Measurements from ENCODE around the gene C19orf12. TPM values are rescaled to one million over a fixed set of nuclear protein-coding genes. Genes with fewer than 3 reads are reported as not detected.

Gene C19orf12
- total and polyA plus RNA-seq, 2 donors (not counting 3 experiments of a cell fraction or from before 2014, with no cell fraction given) = 20.4 to 22.9 TPM

DNA sequence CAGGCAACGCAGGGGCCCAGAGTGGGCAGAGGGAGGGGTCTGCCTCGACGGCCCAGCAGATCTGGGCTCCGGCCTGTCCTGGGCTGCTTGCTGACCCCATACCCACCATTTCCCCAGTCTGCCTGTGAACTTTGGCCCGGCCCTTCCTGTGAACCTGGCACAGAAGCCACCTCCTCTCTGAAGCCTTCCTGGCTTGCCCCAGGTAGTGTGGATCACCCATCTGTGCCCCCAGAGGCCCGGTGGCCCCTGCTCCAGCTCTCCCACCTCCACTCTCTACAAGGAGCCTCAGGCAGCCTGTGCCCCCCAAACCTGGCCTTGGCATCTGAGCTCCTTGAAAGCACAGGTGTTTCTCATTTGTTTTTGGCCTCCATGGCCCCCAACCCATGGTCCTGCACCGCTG, 34.1 kb downstream of the C19orf12 start:
- no peak overlapping the region for H3K4me3 ChIP-seq (replicated peaks in 1 of 3; ENCODE audit: insufficient read depth in 1 of 3, low read depth in 1 of 3, low read length in 3 of 3)
- BruUV-seq (replicated peaks) = no TSS peak
- no peaks in the 10 kb centered on the region for H3K27me3 ChIP-seq (ENCODE audit: control insufficient read depth in 2 of 2, insufficient read depth in 2 of 2, low read length in 2 of 2)
- no peaks in the 10 kb centered on the region for H3K9me3 ChIP-seq (replicated peaks; ENCODE audit: control insufficient read depth, insufficient read depth, low read length)
- H2AFZ ChIP-seq (ENCODE audit: low read depth, low read length) = no peak overlapping the region
- CTCF ChIA-PET = interaction anchor here (1.3 to 2.0 kb wide), 3 partner anchors 36 to 71 kb away, joined by 4 to 9 read pairs (median 5); no protein-coding TSS in a partner anchor
- H4K20me1 ChIP-seq (replicated peaks; ENCODE audit: control insufficient read depth, extremely low read depth, insufficient read depth, low read length) = no peaks in the 10 kb centered on the region
- peaks cover 6% of the 10 kb centered on the region for H3K4me1 ChIP-seq (ENCODE audit: control insufficient read depth, extremely low read depth, insufficient read depth, low read length)
- POLR2A ChIA-PET = no interaction called here
- H3K36me3 ChIP-seq (ENCODE audit: control insufficient read depth in 2 of 2, extremely low read depth in 1 of 2, insufficient read depth in 2 of 2, low read length in 2 of 2) = peaks cover 0 to under 1% of the 10 kb centered on the region in 2 experiments
- dilution Hi-C loops (cut with MboI; ENCODE audit: extremely low pct_ligation_motif_present, low sequenced_read_pairs) (no loop called here), intact Hi-C loops (cut with micrococcal nuclease) (loop anchor here (1.0 kb wide), 1 partner anchor 15 kb away; no protein-coding TSS in a partner anchor)
- no peaks in the 10 kb centered on the region for H3K9me1 ChIP-seq (replicated peaks; ENCODE audit: control insufficient read depth, extremely low read depth, insufficient read depth, low read length)
- TF ChIP-seq POLR2A (IDR thresholded peaks at IDR 0.05; ENCODE audit: low read depth, low read length) (no peak), POLR2AphosphoS5 (IDR thresholded peaks at IDR 0.05; ENCODE audit: insufficient read depth, low read depth, low read length) (no peak), FOS (IDR thresholded peaks at IDR 0.05; ENCODE audit: borderline replicate concordance, insufficient read depth, low read length) (no peak), MYC (IDR thresholded peaks at IDR 0.05; ENCODE audit: low read depth, low read length) (no peak), GATA2 (IDR thresholded peaks at IDR 0.05; ENCODE audit: insufficient read depth, insufficient read length, low read depth, low read length) (no peak)
- TF ChIP-seq, protein P1, sequence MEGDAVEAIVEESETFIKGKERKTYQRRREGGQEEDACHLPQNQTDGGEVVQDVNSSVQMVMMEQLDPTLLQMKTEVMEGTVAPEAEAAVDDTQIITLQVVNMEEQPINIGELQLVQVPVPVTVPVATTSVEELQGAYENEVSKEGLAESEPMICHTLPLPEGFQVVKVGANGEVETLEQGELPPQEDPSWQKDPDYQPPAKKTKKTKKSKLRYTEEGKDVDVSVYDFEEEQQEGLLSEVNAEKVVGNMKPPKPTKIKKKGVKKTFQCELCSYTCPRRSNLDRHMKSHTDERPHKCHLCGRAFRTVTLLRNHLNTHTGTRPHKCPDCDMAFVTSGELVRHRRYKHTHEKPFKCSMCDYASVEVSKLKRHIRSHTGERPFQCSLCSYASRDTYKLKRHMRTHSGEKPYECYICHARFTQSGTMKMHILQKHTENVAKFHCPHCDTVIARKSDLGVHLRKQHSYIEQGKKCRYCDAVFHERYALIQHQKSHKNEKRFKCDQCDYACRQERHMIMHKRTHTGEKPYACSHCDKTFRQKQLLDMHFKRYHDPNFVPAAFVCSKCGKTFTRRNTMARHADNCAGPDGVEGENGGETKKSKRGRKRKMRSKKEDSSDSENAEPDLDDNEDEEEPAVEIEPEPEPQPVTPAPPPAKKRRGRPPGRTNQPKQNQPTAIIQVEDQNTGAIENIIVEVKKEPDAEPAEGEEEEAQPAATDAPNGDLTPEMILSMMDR (IDR thresholded peaks at IDR 0.05; ENCODE audit: extremely low read depth in 1 of 2, insufficient read depth in 1 of 2, low read depth in 1 of 2, low read length in 2 of 2) = no peak
- TF ChIP-seq, protein P2, sequence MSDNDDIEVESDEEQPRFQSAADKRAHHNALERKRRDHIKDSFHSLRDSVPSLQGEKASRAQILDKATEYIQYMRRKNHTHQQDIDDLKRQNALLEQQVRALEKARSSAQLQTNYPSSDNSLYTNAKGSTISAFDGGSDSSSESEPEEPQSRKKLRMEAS (IDR thresholded peaks at IDR 0.05; ENCODE audit: insufficient read depth, insufficient read length) = no peak
- H3K9ac ChIP-seq (replicated peaks; ENCODE audit: extremely low read depth, insufficient read depth, low read length) = no peak overlapping the region
- FAIRE-seq = no peak
- H3K4me2 ChIP-seq (ENCODE audit: insufficient read depth, low read length) = no peak overlapping the region
- DNase-seq (ENCODE audit: low read depth, low spot score) = no peak
- H3K27ac ChIP-seq (ENCODE audit: insufficient read depth, low read depth, low read length) = no peak overlapping the region
- H3K79me2 ChIP-seq (ENCODE audit: control insufficient read depth, insufficient read depth, low read length) = no peaks in the 10 kb centered on the region
